Activated T-cell treated with anti-CD3 and anti-CD28 coated beads for 4 hours (primary cell): ENCODE results near the gene SP8.
"Not testable (repeated sequence)": the region's sequence is repeated elsewhere in the genome, so short reads cannot be mapped to it uniquely, and the experiment has no call there.

Source experiments
- DNase-seq: peaks from one replicate; pipeline ENCODE4 v3.0.0-alpha.2; 2020

The SP8 gene

GRCh38 chr7:20786779-20787659 lies at the start of gene SP8:
SP8 (minus strand) TSS chr7:20786886; CDS start chr7:20786798, 88 bp downstream.
- DNase-seq, result no peak

- not testable (repeated sequence) for DNase-seq
These were observed 49.7 kb upstream of the SP8 start for GRCh38 chr7:20836424-20836823.

GRCh38 chr7:20835111-20835750 lies 48.5 kb upstream of the SP8 start:
- DNase-seq, result no peak

GRCh38 chr7:20834656-20835055 lies 48.0 kb upstream of the SP8 start:
- DNase-seq, result no peak

GRCh38 chr7:20831956-20832355 lies 45.3 kb upstream of the SP8 start:
- no peak for DNase-seq

GRCh38 chr7:20831451-20831850 lies 44.8 kb upstream of the SP8 start:
- DNase-seq, result no peak

- no peak for DNase-seq
These were observed 42.3 kb upstream of the SP8 start for GRCh38 chr7:20828947-20829346.

GRCh38 chr7:20827172-20827571 lies 40.5 kb upstream of the SP8 start:
- DNase-seq, result no peak

GRCh38 chr7:20826243-20826642 lies 39.6 kb upstream of the SP8 start:
- DNase-seq, result no peak

GRCh38 chr7:20825555-20825954 lies 38.9 kb upstream of the SP8 start:
- DNase-seq, result no peak

- DNase-seq, result not testable (repeated sequence)
These were observed 34.7 kb upstream of the SP8 start for GRCh38 chr7:20821390-20821789.

- no peak for DNase-seq
These were observed 29.8 kb upstream of the SP8 start for GRCh38 chr7:20816372-20816959.

GRCh38 chr7:20804345-20804744 lies 17.7 kb upstream of the SP8 start:
- DNase-seq, result no peak

GRCh38 chr7:20799566-20800366 lies 13.1 kb upstream of the SP8 start:
- no peak for DNase-seq

GRCh38 chr7:20798694-20799121 lies 12.0 kb upstream of the SP8 start:
- no peak for DNase-seq

GRCh38 chr7:20798081-20798693 lies 11.5 kb upstream of the SP8 start:
- DNase-seq, result no peak

GRCh38 chr7:20797462-20798080 lies 10.9 kb upstream of the SP8 start:
- no peak for DNase-seq

- DNase-seq, result no peak
These were observed 10.4 kb upstream of the SP8 start for GRCh38 chr7:20797042-20797461.

- no peak for DNase-seq
These were observed 9.8 kb upstream of the SP8 start for GRCh38 chr7:20796500-20796899.

GRCh38 chr7:20795881-20796280 lies 9.2 kb upstream of the SP8 start:
- no peak for DNase-seq

GRCh38 chr7:20795361-20795760 lies 8.7 kb upstream of the SP8 start:
- DNase-seq, result no peak

GRCh38 chr7:20794676-20795075 lies 8.0 kb upstream of the SP8 start:
- no peak for DNase-seq
